AG08395 (cell line): ENCODE results near the gene MTX1.
"Not testable (repeated sequence)": the region's sequence is repeated elsewhere in the genome, so short reads cannot be mapped to it uniquely, and the experiment has no call there.

ENCODE experiments used
- DNase-seq: peaks from one replicate; pipeline ENCODE4 v3.0.0; 2012; ENCODE audit warnings: mixed read lengths, low spot score

Gene MTX1

GRCh38 chr1:155208541-155209311, at the start of gene MTX1:
Gene MTX1, plus strand, starts transcription at chr1:155208695. Its CDS starts 110 bp downstream, at chr1:155208805.
- DNase-seq, result peak; percentile 92

- no peak for DNase-seq
Observed at GRCh38 chr1:155158991-155159390, 49.5 kb upstream of the MTX1 start.

GRCh38 chr1:155160128-155160527, 48.4 kb upstream of the MTX1 start:
- DNase-seq, result no peak

- not testable (repeated sequence) for DNase-seq
Observed at GRCh38 chr1:155162631-155163030, 45.9 kb upstream of the MTX1 start.

- DNase-seq, result not testable (repeated sequence)
Observed at GRCh38 chr1:155163785-155164184, 44.7 kb upstream of the MTX1 start.

GRCh38 chr1:155164625-155165024, 43.9 kb upstream of the MTX1 start:
- DNase-seq, result not testable (repeated sequence)

- no peak for DNase-seq
Observed at GRCh38 chr1:155166051-155166470, 42.4 kb upstream of the MTX1 start.

GRCh38 chr1:155166471-155167165, 41.9 kb upstream of the MTX1 start:
- no peak for DNase-seq

- DNase-seq, result peak; percentile 79
Observed at GRCh38 chr1:155167166-155168104, 41.1 kb upstream of the MTX1 start.

GRCh38 chr1:155168105-155168445, 40.4 kb upstream of the MTX1 start:
- not testable (repeated sequence) for DNase-seq

GRCh38 chr1:155168456-155169210, 39.9 kb upstream of the MTX1 start:
- no peak for DNase-seq

- DNase-seq, result no peak
Observed at GRCh38 chr1:155169541-155169940, 39.0 kb upstream of the MTX1 start.

- DNase-seq, result no peak
Observed at GRCh38 chr1:155170101-155170785, 38.3 kb upstream of the MTX1 start.

GRCh38 chr1:155170806-155171205, 37.7 kb upstream of the MTX1 start:
- DNase-seq, result no peak

GRCh38 chr1:155171836-155172731, 36.4 kb upstream of the MTX1 start:
- DNase-seq, result no peak

- DNase-seq, result peak; percentile 100
Observed at GRCh38 chr1:155172732-155173477, 35.6 kb upstream of the MTX1 start, which contains the start of gene KRTCAP2. Gene KRTCAP2, minus strand, starts transcription at chr1:155173304. Its CDS starts 80 bp downstream, at chr1:155173224.

- DNase-seq, result peak; percentile 71
Observed at GRCh38 chr1:155173478-155174323, 34.8 kb upstream of the MTX1 start, which contains the start of gene TRIM46. Gene TRIM46, plus strand, starts transcription at chr1:155173849. Its CDS starts 118 bp downstream, at chr1:155173967.
